HG02885 (cell line): ENCODE data around the gene SH2D1B.

Experiments
- ATAC-seq: cut with Tn5 transposase; IDR thresholded peaks from one replicate; pipeline ENCODE4 v1.9.1; 2021; ENCODE audit warnings: mild to moderate bottlenecking; ENCODE audit not compliant: unreplicated experiment, poor library complexity

Gene SH2D1B

DNA sequence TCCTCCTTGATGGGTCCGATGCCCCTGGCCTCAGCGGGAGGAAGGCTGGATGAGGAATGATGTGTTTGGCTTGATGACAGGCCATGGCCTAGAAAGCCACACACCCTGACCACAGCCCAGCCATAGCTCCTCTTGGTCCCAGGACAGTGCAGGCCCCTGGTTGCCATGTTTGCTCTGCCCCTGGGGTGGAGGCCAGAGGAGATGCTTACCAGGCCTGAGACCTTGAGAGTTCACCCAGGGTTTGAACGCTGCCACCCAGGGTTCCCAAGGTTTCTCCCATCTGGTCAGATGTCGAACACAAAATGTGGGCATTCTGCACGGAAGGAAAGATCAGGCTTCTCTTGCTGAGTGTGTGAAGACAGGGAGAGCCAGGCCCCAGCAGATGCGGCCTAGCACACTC lies 27.8 kb downstream of the SH2D1B start:
- ATAC-seq: no peak

DNA sequence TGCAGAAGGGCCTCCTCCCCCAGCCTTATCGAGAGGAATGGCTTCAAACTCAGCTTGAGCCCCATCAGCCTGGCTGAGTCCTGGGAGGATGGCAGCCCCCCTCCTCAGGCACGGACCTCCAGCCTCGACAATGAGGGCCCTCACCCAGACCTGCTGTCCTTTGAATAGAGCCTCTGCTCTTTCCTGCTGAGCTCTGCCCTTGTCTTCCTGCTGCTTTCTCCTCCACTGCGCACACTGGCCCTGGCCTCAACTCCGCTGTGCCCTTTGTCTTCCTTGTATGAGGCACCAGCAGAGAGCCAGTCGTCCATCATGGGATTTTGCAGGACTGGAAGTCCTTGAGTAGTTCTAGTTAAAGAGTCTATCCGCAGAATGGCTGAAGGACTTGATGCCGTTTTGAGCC lies 28.4 kb downstream of the SH2D1B start:
- no peak for ATAC-seq

DNA sequence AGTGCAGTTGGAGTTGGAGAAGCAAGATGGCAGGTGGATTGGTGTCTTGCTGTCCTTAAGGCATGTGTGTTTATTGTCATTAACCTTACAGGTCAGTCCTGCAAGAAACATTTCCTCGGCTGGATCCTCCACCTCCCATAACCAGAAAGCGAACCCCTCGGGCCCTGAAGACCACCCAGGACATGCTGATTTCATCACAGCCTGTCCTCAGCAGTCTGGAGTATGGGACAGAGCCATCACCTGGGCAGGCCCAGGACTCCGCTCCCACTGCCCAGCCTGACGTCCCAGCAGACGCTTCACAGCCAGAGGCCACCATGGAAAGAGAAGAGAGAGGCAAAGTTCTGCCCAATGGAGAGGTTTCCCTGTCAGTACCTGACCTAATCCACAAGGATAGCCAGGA lies 28.8 kb downstream of the SH2D1B start:
- ATAC-seq: no peak

DNA sequence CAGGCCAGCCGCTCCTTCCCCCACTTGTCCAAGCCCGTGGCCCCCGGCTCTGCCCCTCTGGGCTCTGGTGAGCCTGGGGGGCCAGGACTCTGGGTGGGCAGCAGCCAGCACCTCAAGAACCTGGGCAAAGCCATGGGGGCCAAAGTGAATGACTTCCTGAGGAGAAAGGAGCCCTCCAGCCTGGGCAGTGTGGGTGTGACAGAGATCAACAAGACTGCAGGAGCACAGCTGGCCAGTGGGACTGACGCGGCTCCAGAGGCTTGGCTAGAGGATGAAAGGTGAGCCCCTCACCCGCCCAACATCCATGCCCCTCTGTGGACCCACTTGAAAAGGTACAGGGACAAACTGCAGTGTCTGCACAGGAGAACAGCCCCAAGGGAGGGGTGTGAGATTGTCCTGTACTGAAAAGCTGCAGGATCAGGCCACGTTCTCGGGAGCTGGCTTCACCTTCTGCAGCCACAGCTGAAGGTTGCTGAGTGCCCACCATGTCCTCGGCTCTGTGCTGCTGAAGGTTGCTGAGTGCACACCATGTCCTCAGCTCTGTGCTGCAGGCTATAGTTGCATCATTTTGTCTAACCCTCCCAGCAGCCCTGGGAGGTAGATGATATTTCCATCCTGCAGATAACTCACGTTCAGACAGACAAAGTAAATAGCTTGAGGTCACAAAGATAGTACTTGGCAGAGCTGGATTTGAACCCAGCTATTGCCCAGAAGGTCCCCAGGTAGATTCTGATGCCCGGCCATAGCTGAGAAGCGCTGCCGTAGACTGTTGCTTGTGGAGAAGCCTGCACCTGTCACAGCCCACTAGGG lies 29.8 kb downstream of the SH2D1B start:
- no peak for ATAC-seq

DNA sequence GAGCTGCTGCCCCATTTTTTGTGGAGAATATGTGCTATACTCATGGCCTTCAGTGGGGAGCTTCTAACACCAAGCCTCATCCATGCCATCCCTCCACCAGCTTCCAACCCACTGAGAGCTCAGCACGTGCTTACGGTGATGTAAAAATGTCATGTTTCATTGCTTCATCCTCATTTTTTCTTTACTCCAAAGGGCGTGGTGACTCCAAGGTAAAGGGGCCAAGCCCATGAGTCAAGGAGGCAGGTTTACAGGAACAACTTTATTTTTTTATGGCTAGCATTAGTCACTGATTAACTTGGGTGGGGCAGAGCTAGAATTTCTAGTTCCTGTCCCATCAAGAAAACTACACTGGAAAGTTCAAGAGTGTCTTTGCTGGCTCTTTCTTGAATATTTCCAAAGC lies 30.6 kb downstream of the SH2D1B start, which contains the start of gene C1orf226:
TSS of gene C1orf226 (plus strand) at position 346 of the 400 bp plus-strand sequence. CDS start 174 bp downstream, outside the sequence.
- ATAC-seq: no peak

DNA sequence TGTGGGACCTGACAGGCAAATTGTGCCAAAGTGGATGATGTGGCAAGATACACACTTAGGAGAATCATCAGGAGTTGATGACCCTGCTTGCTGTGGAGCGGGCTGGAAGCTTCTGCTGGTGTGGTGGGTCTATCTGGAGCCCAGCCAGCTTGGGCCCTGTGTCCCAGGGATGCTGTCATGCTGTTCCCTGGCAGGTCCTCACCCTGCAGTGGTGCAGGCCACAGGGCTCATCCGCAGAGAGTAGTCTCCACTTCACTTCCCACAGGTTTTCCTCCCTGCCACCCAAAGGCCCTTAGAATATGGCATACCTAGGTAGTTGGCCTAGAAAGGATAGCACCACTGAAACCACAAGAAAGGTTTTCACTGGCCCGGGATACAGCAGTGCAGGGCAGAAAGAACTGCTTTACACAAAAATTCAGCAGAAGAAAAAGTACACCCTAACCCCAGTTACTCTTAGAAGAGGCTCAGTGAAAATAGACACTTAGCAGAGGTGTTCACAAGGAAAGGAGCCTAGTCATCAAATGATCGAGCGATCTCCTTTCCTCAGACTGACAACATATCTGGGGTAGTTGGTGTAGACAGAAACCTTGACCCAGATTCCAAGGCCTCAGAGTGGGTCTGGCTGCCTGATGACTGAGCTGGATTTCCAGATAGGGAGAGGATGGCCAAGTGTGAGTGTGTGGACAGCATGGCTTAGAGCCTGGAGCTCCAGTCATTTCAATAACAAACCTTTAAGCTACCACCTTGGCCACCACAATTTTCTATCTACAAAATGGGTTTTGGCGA lies 31.7 kb downstream of the SH2D1B start:
- ATAC-seq: no peak

DNA sequence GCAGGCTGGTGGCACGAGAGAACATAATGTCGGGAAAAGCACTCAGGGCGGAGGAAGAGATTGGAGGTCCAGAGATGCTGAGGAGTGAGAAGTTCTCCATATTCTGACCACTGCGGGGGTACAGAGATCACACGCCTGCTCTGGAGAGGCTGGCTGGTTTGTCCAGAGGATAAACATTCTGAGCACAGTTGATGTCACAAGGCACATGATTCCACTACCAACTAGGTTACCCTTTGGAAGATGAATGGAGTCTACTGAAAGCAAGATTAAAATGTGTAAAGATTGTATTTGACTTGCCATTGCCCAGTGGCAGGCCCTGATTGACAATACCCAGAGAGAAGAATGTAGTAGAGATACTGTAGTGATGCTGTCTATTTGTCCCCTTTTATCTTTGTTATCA lies 35.2 kb downstream of the SH2D1B start, which contains the start of gene SPATA46:
TSS of gene SPATA46 (minus strand) at position 164 of the 400 bp plus-strand sequence. CDS start at position 100, 64 bp downstream.
- no peak for ATAC-seq

DNA sequence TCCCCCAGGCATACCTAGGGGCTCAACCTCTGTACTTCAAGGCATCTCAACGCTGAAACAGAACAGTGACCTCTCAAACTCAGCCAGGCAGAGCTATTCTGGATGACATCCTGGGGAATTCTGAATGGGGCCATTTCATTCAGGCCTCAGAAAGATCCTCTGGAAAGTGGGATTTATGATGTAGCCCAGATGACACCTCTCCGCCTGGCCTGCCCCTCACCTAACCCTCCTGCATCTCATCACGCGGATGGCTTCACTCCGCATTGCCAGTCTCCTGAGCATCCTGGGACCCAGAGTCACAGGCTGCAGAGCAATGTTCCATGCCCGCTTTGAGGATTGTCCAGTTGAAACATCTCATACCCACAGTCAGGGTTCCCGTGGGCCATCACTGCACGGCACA lies 36.5 kb downstream of the SH2D1B start:
- ATAC-seq: no peak

DNA sequence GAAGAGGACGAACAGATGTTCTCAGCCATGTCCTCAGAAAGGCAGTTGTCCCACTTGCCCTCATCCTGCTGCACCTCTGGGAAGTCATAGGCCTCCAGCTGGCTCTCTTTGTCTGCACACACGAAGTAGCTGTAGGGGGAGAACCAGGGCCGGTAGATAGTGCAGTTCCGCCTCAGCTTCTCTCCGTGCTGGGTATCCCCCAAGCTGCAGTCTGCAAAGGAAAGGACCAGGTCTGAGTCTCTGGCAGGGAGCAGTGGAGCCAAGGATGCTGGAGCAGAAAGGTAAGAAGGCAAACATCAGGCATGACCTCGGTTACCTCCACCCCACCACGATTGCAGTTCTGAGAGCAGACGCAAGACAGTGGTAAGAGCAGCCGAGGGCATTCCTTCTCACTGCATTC lies 37.5 kb downstream of the SH2D1B start:
- no peak for ATAC-seq

DNA sequence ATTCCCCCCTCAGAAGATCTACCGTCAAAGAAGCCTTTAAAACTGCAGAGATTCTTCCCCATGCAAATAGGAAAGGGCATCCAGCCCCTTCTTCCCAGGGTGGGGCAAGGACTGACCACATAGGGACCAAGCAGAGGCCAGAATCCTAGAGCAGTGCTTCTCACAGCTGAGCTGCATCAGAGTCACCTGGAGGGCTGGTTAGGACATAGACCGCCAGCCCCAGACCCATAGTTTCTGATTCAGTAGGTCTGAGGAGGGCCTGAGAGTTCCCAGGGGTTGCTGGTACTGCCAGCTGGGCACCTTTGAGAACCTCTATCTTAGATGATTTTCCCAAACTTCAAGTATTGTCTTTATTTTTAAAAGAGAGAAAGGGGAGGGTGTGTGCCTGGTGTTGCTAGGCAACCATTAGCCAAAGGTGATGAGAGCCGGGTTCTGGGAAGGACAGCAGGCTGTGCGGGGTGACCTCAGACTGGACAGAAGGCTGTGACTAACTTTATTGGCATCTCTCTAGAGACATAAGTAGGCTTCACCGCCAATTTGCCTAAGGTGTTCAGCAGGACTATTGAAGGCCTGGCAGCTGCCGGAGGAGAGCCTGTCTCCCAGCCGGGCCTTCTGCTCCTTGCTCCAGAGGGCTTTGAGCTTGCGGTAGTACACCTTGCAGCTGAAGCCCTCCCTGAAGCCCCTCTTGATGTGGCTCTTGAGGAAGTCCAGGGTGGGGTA lies 38.2 kb downstream of the SH2D1B start:
- ATAC-seq: no peak

DNA sequence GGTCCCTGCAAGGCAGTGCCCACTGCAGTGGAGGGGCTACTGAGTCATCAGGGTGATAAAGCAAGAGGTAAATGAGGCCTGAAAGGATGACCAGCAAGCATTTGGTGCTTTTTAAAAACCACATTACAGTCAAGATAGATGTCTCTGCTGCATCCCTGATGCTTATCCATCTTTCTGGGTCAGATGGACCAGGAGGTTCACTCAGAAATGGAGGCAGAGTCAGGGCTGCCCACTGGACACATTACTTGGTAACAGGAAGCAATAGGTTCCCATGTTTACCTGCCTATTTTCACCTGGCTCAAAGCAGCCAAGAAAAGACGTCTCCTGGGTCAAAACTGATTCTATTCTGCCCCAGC lies 38.9 kb downstream of the SH2D1B start:
- no peak for ATAC-seq

DNA sequence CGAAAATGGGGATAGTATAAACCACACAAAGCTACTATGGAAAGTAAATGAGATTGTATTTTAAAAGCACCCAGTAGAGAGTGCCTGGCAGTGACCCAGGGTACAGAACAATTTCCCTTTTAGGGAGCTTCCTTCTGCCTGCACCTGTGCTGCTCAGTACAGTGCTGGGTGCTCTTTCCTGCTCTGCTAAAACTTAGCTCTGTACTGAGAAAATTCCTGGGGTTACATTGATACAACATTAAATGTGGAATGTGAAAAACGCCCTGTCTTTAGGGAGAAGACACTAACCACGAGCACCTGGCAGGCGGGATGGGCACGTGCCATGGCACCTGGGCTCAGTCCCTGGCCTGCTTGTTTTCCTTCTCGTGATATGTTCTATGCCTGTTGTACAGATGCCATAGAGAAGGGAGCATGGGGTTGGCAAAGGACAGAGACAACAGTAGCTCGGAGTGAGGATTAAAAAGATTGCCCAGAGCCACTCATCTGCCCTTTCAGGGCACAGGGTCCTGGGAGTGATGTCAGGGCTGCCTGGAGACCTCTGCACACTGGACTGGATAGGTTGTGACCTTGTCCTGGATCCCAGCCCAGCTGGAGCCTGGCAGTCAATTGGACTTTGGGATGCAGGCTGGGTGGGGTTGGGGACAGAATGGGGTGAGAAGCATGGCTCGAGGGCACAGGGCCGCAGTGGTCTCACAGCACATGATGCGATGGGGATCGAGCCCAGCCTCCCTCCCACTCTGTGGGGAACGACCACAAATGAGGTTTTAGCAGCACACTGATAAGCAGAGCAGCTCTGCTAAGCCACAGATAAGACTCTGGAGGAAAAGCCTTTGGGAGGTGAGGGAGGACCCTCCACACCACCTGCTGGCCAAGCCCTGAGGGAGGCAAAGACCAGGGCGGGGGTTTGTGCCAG lies 39.5 kb downstream of the SH2D1B start:
- no peak for ATAC-seq

DNA sequence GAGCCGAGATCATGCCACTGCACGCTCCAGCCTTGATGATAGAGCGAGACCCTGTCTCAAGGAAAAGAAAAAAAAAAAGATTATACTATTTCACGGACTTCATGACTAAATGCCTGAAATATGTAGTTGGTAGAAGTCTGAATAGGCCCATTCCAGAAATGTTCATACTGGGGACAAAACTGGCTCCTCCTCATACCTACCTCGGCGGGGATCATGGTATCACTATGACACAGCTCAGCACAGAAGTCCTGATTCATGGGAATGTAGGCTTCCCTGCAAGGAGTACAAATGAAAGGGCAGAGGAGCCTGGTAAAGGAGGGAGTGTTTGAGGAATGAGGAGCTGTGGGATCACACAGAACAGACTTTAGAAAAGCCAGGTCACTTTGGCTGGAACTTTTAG lies 40.3 kb downstream of the SH2D1B start:
- no peak for ATAC-seq

DNA sequence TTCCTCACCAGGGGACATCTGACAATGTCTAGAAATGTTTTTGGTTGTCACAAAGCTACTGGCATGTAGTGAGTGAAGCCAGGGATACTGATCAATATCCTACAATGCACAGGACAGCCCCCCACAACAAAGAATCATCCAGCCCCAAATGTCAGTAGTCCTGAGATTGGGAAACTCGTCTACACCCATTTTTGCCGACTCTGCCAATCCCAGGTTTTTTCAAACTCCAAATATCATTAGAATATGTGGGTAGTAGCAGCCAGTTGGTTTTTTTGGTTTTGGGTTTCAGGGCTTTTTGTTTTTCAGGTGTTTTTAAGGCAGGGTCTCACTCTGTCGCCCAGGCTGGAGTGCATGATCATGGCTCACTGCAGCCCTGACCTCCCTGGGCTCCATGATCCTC lies 41.2 kb downstream of the SH2D1B start:
- ATAC-seq: no peak

DNA sequence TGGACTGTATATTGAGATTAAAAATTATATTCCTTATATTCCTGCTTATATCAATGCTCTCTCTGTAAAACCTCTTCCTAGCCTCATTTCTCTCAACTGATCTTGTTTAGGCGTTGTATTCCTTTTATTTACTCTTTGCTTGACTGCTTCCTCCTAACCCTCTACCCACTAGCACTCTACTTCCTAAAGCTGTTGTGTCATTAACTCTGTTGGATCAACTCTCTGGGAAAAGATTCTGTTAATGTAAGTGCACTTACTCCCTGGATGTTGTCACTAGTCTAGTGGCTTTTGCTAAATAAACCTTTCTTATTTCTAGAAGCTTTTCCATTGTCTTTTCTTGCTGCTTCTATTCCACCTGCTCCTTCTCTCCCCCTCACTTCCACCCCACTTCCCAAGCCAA lies 41.8 kb downstream of the SH2D1B start:
- no peak for ATAC-seq

DNA sequence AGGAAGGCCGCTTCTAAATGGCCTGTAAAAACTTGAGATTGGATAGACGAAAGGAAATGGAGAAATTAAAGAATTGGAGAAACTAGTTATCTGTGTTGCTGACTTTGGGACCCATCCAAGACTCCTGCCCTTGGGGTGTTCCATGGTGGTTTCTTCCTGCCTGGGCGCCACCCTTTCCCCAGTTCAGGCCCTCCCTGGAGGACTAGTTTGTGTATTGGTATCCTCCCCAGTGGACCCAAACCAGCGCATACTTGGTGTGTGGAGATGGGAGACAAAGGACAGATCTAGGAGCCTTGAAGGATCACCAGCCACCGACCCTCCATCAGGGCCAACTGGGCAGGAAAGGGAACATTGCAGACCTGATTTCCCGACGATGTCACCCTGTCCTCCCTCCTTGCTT lies 42.4 kb downstream of the SH2D1B start:
- ATAC-seq: no peak

DNA sequence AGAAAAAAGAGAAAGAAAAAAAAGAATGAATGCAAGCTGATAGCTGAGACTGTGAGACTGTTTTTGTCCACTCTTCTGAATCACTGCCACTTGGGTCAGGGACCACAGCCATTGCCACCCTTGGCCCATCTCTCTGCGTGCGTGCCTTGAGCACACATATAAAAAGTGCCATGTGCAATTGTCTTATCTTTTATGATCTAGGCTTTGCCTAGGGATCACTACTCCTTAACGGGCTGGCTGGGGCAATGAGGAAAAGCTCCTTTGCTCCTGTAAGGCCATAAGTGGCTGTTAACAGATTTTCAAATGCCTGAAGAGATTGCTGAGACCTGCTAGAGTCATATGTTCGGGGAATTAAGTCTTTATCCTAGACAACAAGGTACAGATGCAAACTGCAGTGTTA lies 43.5 kb downstream of the SH2D1B start:
- ATAC-seq: no peak

DNA sequence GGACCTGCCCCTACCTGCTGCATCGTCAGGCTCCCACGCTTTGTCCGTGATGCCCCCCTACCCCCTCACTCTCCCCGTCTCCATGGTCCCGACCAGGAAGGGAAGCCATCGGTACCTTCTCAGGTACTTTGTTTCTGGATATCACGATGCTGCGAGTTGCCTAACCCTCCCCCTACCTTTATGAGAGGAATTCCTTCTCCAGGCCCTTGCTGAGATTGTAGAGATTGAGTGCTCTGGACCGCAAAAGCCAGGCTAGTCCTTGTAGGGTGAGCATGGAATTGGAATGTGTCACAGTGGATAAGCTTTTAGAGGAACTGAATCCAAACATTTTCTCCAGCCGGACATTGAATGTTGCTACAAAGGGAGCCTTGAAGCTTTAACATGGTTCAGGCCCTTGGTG lies 44.2 kb downstream of the SH2D1B start:
- no peak for ATAC-seq

DNA sequence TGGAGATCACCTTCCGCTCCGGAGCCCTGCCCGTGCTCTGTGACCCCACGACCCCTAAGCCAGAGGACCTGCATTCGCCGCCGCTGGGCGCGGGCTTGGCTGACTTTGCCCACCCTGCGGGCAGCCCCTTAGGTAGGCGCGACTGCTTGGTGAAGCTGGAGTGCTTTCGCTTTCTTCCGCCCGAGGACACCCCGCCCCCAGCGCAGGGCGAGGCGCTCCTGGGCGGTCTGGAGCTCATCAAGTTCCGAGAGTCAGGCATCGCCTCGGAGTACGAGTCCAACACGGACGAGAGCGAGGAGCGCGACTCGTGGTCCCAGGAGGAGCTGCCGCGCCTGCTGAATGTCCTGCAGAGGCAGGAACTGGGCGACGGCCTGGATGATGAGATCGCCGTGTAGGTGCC lies 44.9 kb downstream of the SH2D1B start:
- ATAC-seq: no peak

DNA sequence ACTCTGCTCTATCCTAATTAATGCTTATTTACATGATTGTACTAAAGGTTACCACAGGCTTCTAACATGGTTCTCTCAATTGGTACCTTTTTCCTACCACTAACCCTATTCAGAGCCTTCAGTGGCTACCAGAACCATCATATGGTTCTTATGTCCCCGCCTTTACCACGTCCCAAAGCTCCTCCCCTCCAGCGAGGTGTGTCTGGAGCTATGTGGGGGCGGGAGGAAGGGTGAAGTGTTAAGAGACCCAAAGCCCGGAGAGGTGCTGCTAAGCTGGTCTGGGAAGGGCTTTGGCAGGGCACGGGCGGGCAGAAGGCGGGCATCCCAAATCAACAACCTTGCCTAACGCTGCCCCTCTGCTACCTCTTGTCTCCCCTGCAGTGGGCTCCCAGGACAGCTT lies 45.3 kb downstream of the SH2D1B start:
- no peak for ATAC-seq
